ENCODE measurements around the gene WSB1.

- TF ChIP-seq CTCF (IDR thresholded peaks at IDR 0.05; ENCODE audit: low read depth, low read length, poor library complexity, severe bottlenecking) (peak; percentile 68), EZH2phosphoT487 (IDR thresholded peaks at IDR 0.05; ENCODE audit: borderline replicate concordance, low read length) (no peak)
These were observed 38.8 kb downstream of the WSB1 start for GRCh38 chr17:27332485-27333409.

Measured in DOHH2 (cell line).